KG1 (cell line): Measurements from ENCODE around the gene ACSF3.
A peak's percentile ranks its signal among the peaks of the same experiment; 100 is the strongest.

ENCODE experiments used
- DNase-seq: peaks from one replicate; lab custom pipeline; 2025; lab: John Stamatoyannopoulos, UW

Gene ACSF3

DNA sequence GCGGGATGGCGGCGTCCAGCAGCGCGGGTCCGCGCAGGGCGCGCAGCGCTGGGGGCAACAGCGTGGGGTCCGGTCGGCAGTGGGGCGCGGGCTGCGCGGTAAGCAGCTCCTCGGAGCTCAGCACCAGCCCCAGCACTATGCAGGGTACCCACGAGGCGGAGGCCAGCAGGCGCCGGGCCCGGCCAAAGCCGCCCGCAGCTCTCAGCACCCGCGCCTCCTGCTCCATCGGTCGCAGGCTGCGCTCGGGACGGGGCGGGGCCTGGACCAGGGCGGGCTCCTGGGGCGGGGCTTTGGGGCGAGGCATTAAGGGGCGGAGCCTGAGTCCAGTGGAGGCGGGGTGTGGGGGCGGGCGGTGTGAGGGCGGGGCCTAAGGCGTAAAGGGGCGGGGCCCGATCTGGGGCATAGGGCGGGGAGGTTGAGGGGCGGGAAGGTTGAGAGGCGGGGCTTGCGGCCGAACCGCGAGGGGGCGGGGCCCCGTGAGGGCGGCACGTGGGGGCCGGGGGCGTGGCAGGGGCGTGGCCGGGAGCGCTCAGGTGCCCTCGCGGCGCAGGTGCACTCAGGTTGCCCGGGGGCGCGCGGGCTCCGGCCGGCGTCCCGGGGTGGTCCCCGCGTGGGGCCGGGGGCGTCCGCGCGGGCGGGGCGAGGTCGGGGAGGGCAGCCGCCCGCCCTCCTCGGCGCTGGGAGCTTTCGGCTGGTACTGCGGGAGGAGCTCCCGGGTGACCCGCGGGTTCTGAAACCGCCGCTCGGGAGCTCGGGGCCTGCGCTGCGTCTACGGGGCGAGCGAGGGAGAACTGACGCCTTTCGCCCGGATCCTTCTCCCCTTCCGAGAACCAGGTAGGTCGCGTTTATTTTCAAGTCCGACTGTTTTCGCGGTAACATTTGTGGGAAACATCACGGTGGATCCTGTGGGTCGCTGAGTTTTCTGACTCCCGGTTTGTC, 108.1 kb downstream of the ACSF3 start:
- peak; percentile 9 for DNase-seq

DNA sequence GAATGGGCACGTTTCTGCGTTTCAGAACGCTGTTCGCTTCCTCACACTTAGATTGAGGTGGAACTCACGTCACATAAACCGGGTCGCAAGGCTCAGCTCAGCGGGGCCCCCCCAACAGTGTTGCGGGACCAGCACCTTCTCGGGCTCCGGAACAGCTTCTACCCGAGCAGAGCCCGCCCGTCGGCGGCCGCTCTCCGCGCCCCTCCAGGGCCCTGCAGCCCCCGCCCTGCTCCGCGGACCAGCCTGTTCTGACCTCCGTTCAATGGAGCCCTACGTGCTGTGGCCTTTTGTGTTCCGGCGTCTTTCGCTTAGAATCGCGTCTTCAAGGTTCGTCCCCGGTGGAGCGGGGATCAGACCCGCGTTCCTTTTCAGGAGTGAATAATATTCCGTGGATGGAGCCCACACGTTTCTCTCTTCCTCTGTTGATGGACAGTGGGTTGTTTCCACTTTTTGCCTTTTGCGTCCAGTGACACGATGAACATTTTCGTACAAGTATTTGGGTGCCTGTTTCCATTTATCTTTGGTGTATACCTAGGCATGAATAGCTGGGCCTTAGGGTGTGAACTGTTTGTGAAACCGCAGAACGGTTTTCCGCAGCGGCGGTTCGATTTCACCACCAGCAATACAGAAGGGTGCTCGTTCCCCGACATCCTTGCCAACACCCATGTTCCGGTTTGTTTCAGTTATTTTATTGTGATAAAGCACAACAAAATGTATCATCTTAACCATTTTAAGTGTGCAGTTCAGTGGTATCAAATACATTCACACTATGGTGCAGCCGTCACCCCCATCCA, 109.0 kb downstream of the ACSF3 start:
- no peak for DNase-seq
